Adrenal gland (tissue), 5 donors: Measurements from ENCODE around the gene WWOX.

ENCODE experiments used
- CTCF ChIP-seq, 6 experiments: fragments of 450-650 bp in 4 of 6; fragments of 200-600 bp in 2 of 6; sonication (generic) in 1 of 6; IDR thresholded peaks; 1 replicate in 5 of 6; 2 replicates in 1 of 6; pipeline versions ENCODE4 v1.5.1 to v1.8.0; 2016 to 2021; ENCODE audit warnings: antibody characterized with exemption in 6 of 6, mild to moderate bottlenecking in 2 of 6, moderate library complexity in 1 of 6
- POLR2A ChIP-seq, 2 donors: fragments of 450-650 bp; IDR thresholded peaks; one replicate each; pipeline ENCODE4 v1.6.1; 2017; ENCODE audit warnings: antibody characterized with exemption in 2 of 2, mild to moderate bottlenecking in 2 of 2, moderate library complexity in 1 of 2
- donor health status: DM: no; HTN: no; CAD: no.

DNA sequence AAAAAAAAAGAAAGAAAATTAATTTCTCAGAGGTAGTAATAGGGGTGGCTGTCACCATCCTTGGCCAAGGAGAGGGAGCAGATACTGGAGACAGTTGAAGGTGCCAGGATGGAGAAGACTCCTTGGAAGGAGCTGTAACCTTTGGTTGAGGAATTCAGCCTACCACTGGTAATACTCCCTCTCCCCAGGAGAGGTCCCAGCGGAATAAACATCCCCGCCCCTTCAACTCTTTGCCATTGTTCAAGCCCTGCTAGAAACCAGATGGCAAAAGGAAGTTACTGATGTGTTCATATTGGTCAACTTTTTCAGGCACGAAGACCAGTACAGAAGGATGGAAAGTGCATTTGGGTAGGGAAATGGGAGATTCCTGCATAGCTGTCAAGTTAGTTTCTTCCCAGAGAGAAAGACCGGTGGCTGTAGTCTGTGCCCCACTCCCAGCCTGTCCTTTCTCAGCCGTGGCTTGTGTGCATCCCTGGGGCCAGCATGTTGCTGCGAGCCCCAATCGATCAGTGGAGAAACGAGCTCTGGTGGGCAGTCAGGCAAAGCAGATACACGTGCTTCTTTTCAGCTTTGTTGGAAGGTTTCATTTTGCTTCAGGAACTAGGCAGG is 889.0 kb downstream of the WWOX start:
- no peak for TF ChIP-seq POLR2A (IDR thresholded peaks at IDR 0.05)
- TF ChIP-seq CTCF (IDR thresholded peaks at IDR 0.05): no peak
